LNCaP clone FGC (cell line): ENCODE results near the gene MATN1.

Experiments used
- DNase-seq: peaks from one replicate; pipeline ENCODE4 v3.0.0-alpha.2; 2011; ENCODE audit warnings: low read depth
- H3K4me3 ChIP-seq: 2 replicates; pipeline ENCODE4 v1.5.1; 2011; ENCODE audit warnings: mild to moderate bottlenecking, low read depth, low read length, control low read depth
- CTCF ChIP-seq: IDR thresholded peaks from 2 replicates; pipeline ENCODE4 v1.5.1; 2012; ENCODE audit warnings: mild to moderate bottlenecking; ENCODE audit not compliant: control insufficient read depth, insufficient read depth; ENCODE audit errors: extremely low read depth

Gene MATN1

GRCh38 chr1:30724655-30725421 is 1.5 kb upstream of the MATN1 start:
- no peak for TF ChIP-seq CTCF
- H3K4me3 ChIP-seq = no peak overlapping the region
- DNase-seq = no peak

DNA sequence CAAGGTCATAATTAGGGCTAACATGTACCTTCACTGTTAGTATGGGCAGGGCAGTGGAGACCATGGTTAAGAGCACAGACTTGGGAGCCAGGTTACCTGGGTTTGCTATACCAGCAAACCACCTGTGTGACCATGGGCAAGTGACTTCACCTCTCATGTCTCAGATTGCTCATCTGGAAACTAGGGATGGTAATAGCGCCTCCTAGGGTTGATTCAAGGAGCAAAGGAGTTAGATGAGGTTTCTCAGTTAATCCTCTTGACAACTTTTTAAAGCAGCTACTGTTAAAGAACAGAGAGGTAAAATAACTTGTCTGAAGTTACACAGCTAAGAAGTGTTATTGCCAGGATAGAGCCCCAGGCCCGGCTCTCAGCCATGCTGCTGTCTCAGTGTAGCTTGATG is 790 bp upstream of the MATN1 start:
- H3K4me3 ChIP-seq = no peak overlapping the region
- no peak for DNase-seq
- 0 out of 2 replicates have a peak, but pooled peaks have one; percentile 3 for TF ChIP-seq CTCF

DNA sequence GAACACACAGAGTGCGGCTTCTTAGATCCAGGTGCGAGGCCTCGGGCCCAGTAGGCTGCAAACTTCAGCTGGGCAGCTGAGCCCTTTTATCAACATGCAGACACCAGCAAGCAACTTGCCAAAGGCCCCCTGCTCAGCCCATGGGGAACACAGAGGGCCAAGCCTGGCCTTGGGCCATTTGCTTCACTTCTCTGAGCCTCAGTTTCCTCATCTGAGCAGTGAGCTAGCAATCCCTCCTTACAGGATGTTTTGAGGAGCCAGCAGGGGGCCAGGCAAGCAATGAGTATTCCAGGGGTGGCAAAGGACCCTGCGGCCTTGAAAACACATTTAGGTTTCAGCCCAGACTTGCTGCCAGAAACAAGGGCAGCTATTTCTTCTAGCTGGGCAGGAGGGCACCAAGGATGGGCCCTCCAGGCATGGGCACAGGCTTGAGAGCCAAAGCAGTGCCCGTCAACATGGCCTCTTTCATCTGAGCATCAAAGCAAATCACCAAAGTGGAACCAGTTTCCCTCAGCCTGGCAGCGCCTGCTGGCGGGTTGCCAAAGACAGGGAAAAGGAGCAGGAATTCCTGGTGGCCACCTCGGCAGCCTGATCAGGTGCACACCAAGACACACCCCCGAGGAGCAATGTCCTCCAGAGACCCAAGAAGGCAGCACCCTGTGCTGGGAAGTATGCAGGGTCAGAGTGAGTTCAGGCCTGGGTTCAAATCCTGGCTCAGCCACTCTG is 1.4 kb downstream of the MATN1 start:
- TF ChIP-seq CTCF = no peak
- H3K4me3 ChIP-seq = no peak overlapping the region
- no peak for DNase-seq

- DNase-seq = no peak
- TF ChIP-seq CTCF = no peak
- no peak overlapping the region for H3K4me3 ChIP-seq
These were observed 2.0 kb downstream of the MATN1 start for GRCh38 chr1:30721341-30721793.

GRCh38 chr1:30720271-30721223 is 2.8 kb downstream of the MATN1 start:
- no peak for TF ChIP-seq CTCF

DNA sequence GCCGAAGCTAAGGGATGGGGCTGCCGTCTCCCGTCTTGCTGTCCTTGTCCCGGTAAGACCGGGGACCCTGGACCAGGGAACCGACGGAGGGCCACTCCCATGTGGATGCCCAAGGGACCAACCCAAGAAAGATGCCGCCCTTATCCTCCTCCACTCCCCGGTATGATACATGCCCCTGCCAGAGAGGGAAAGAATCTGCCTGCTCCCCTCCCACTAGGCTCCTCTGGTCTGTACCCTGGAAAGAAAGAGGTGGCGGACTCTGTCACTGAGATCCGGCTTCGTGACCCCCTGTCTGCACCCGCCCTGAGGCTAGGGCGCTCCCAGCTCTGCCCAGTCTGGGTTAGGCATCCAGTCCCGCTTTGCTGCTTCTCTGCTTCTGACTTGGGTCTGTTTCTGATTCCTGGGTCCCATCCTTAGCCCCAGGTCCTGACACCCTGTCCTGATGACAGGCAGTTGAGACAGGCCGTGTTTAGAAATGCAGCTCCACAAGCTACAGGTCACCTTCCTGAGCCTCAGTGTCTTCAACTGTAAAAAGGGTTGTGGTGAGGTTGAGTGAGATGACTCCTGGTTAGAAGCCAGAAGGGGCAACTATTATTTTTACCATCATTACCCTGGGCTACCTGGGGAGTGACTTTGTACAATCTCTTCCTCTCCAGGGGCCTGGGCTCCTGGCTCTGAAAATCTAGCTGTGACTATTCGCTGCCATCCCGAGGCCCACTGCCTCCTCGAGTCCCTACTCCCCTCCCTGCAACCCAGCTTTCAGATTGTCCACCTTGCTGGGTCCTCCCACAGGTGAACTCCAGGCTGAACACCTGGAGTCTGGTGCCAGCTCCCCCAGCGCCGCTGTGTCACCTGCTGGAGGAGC is 3.7 kb downstream of the MATN1 start:
- no peak for TF ChIP-seq CTCF
- no peak for DNase-seq
- peak overlapping the region; percentile 72 for H3K4me3 ChIP-seq

More at GRCh38 chr1:30720271-30721223, 2.8 kb downstream of the MATN1 start:
- DNase-seq = no peak
- no peak overlapping the region for H3K4me3 ChIP-seq
